Right lobe of liver (tissue), 4 donors: ENCODE measurements around the gene SPATA13.

Experiments used
- POLR2A ChIP-seq: fragments of 450-650 bp; IDR thresholded peaks from one replicate; pipeline ENCODE4 v1.6.1; 2017; ENCODE audit warnings: antibody characterized with exemption, mild to moderate bottlenecking
- TF ChIP-seq, protein P1 (sequence below), 4 donors: fragments of 200-600 bp in 3 of 4; fragments of 450-650 bp in 1 of 4; IDR thresholded peaks; one replicate each; pipeline versions ENCODE4 v1.5.1 to v1.8.0; 2016 to 2022; ENCODE audit warnings: antibody characterized with exemption in 4 of 4, mild to moderate bottlenecking in 2 of 4
- donor health status: DM: no; HTN: no; CAD: no.
- donor health status: DM: no; HTN: no; CAD: no.
- donor health status: DM: no; HTN: yes; CAD: no.

DNA sequence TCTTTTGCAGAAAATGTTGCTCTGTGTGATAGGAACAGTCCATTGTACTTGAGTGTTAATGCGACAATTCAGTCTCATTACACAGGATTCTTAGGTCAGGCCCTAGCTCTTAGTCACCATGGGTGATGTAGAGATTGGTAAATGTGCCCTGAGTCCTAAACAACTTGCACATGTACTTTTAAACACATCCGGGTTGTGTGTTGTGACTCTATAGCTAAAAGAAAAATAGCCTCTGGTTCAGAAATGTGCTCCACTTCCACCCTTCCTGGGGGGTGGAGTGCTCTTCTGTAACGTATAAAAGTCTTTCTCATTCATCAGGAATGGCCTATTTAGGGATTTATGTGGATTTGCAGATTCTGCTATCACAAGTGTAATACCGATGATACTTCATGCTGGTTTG lies 5.2 kb downstream of the SPATA13 start:
- TF ChIP-seq, protein P1, sequence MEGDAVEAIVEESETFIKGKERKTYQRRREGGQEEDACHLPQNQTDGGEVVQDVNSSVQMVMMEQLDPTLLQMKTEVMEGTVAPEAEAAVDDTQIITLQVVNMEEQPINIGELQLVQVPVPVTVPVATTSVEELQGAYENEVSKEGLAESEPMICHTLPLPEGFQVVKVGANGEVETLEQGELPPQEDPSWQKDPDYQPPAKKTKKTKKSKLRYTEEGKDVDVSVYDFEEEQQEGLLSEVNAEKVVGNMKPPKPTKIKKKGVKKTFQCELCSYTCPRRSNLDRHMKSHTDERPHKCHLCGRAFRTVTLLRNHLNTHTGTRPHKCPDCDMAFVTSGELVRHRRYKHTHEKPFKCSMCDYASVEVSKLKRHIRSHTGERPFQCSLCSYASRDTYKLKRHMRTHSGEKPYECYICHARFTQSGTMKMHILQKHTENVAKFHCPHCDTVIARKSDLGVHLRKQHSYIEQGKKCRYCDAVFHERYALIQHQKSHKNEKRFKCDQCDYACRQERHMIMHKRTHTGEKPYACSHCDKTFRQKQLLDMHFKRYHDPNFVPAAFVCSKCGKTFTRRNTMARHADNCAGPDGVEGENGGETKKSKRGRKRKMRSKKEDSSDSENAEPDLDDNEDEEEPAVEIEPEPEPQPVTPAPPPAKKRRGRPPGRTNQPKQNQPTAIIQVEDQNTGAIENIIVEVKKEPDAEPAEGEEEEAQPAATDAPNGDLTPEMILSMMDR (IDR thresholded peaks at IDR 0.05), result no peak
- no peak for TF ChIP-seq POLR2A
